ENCODE measurements around the gene ADAM19. TPM values are rescaled to one million over a fixed set of nuclear protein-coding genes. Genes with fewer than 3 reads are reported as not detected.

The ADAM19 gene
- total RNA-seq, 2 donors from 2014 or later = 1.9 to 8.1 TPM

- H3K36me3 ChIP-seq = no peaks in the 10 kb centered on the region
- no peak for TF ChIP-seq POLR2A (IDR thresholded peaks at IDR 0.05)
- TF ChIP-seq CTCF (IDR thresholded peaks at IDR 0.05) = no peak
- no peak for TF ChIP-seq POLR2AphosphoS5 (IDR thresholded peaks at IDR 0.05)
- H3K27me3 ChIP-seq (replicated peaks; ENCODE audit: insufficient read depth) = no peaks in the 10 kb centered on the region
- WGBS = 68% methylated on average over 10 of the region's 10 CpGs
- H3K4me1 ChIP-seq (replicated peaks) = no peaks in the 10 kb centered on the region
- H3K9me3 ChIP-seq = no peaks in the 10 kb centered on the region
- no peak for DNase-seq (ENCODE audit: low spot score)
- no peak overlapping the region for H3K27ac ChIP-seq
- no peak overlapping the region for H3K4me3 ChIP-seq
- intact Hi-C loops (cut with DNase I) = no loop called here
Measured at GRCh38 chr5:157582731-157583620, 7.4 kb upstream of the ADAM19 start.

GRCh38 chr5:157581901-157582300, 6.3 kb upstream of the ADAM19 start:
- TF ChIP-seq CTCF (IDR thresholded peaks at IDR 0.05) = no peak
- no peak for TF ChIP-seq POLR2AphosphoS5 (IDR thresholded peaks at IDR 0.05)
- no peak for TF ChIP-seq POLR2A (IDR thresholded peaks at IDR 0.05)
- no peaks in the 10 kb centered on the region for H3K27me3 ChIP-seq (replicated peaks; ENCODE audit: insufficient read depth)
- H3K36me3 ChIP-seq = no peaks in the 10 kb centered on the region
- no peak overlapping the region for H3K27ac ChIP-seq
- no peaks in the 10 kb centered on the region for H3K4me1 ChIP-seq (replicated peaks)
- DNase-seq (ENCODE audit: low spot score) = no peak
- intact Hi-C loops (cut with DNase I) = no loop called here
- no peaks in the 10 kb centered on the region for H3K9me3 ChIP-seq
- H3K4me3 ChIP-seq = no peak overlapping the region
- 88% methylated on average over 5 of the region's 5 CpGs for WGBS

GRCh38 chr5:157578079-157578780, 2.7 kb upstream of the ADAM19 start:
- H3K4me1 ChIP-seq (replicated peaks) = no peaks in the 10 kb centered on the region
- DNase-seq (ENCODE audit: low spot score) = no peak
- no peaks in the 10 kb centered on the region for H3K9me3 ChIP-seq
- no peak for TF ChIP-seq POLR2A (IDR thresholded peaks at IDR 0.05)
- TF ChIP-seq POLR2AphosphoS5 (IDR thresholded peaks at IDR 0.05) = no peak
- no peak for TF ChIP-seq CTCF (IDR thresholded peaks at IDR 0.05)
- 84% methylated on average over 6 of the region's 6 CpGs for WGBS
- no peak overlapping the region for H3K4me3 ChIP-seq
- intact Hi-C loops (cut with DNase I) = loop anchor here (10.0 kb wide), 1 partner anchor 203 kb away; no protein-coding TSS in a partner anchor
- no peaks in the 10 kb centered on the region for H3K27me3 ChIP-seq (replicated peaks; ENCODE audit: insufficient read depth)
- H3K27ac ChIP-seq = no peak overlapping the region
- no peaks in the 10 kb centered on the region for H3K36me3 ChIP-seq

- H3K27me3 ChIP-seq (replicated peaks; ENCODE audit: insufficient read depth) = no peaks in the 10 kb centered on the region
- no peak overlapping the region for H3K4me3 ChIP-seq
- H3K36me3 ChIP-seq = no peaks in the 10 kb centered on the region
- TF ChIP-seq POLR2AphosphoS5 (IDR thresholded peaks at IDR 0.05) (no peak), POLR2A (IDR thresholded peaks at IDR 0.05) (no peak), CTCF (IDR thresholded peaks at IDR 0.05) (no peak)
- no peaks in the 10 kb centered on the region for H3K9me3 ChIP-seq
- no peak for DNase-seq (ENCODE audit: low spot score)
- intact Hi-C loops (cut with DNase I) = loop anchor here (10.0 kb wide), 1 partner anchor 202 kb away; no protein-coding TSS in a partner anchor
- H3K27ac ChIP-seq = no peak overlapping the region
- no peaks in the 10 kb centered on the region for H3K4me1 ChIP-seq (replicated peaks)
- WGBS = 85% methylated on average over 4 of the region's 4 CpGs
Measured at GRCh38 chr5:157576678-157577077, 1.1 kb upstream of the ADAM19 start.
